GM19397 (cell line): ENCODE data around the gene HMGN5.

ENCODE experiments used
- ATAC-seq: cut with Tn5 transposase; IDR thresholded peaks from one replicate; pipeline ENCODE4 v1.9.1; 2021; ENCODE audit warnings: mild to moderate bottlenecking, moderate library complexity; ENCODE audit not compliant: unreplicated experiment

Gene HMGN5

GRCh38 chrX:81120936-81121371, 80.8 kb downstream of the HMGN5 start:
- ATAC-seq, result peak; percentile 58

DNA sequence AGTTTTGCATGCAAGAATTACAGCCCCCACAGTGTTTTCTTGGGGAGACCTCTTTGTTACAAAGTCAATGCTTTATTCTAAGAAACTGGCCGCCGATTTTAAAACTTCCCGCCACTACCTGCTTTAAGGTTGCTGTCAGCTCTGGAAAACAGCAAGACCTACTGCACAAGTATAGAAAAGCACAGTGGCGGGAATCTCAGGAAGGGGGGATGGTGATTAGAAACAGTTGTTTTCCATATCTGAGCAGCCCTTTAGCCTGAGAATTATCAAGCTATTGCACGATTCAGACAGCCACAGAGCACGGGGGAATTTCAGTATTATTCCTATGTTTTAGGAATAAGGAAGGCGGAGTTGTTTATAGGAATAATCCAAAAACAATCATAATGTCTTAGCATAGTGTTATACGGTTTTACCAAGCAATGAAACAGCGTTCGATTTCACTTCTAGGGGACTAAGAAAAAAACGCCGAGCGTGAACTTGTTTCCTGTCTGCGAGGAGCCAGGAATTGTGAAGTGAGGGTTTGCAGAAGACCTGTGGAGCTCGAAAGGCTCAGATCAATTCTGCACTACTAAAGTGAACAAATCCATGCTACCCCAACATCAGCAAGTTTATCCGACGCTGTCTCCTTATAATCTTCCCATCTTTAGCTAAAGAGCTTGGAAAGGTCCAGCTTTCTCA, 81.3 kb downstream of the HMGN5 start:
- peak; percentile 41 for ATAC-seq

DNA sequence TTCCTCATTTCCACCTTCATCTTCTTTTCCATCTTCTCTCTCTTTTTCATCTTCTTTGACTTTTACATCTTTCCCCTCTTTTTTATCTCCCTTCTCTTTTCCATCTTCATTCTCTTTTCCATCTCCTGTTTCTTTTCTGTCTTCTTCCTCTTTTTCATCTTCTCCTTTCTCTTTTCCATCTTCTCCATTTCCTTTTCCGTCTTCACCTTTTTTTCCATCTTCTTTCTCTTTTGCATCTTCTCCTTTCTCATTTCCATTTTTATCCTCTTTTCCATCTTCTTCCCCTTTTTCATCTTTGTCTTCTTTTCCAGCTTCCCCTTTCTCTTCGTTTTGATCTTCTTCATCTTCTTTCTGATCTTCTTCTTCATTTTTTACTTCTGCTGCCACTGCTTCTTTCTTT, 87.0 kb downstream of the HMGN5 start:
- ATAC-seq, result no peak

DNA sequence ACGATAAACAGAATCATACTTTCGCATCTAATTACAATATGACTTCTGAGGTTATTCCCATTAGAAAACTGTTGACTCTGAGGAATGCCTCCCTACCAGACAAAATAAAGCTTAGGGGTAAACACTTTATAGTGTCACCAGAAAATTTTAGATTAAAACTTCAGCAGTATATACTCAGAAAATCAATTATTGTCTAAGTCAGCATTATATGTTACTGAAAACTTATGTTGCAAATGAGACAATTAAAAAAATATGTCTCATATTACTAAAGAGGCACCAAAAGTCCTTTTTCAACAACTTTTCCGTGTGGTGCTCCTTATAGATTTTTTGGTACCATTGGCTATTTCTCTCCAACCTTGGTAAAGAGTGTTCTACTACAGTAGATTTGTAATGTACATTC, 91.4 kb downstream of the HMGN5 start:
- ATAC-seq, result no peak

- ATAC-seq, result no peak
These were observed 119.1 kb downstream of the HMGN5 start for GRCh38 chrX:81082649-81083048.
